ENCODE results near the gene SUDS3. TPM values are rescaled to one million over a fixed set of nuclear protein-coding genes. Genes with fewer than 3 reads are reported as not detected.

The SUDS3 gene
- total and polyA plus RNA-seq, 7 donors: 15.6 to 80.3 (median 54.2) TPM

DNA sequence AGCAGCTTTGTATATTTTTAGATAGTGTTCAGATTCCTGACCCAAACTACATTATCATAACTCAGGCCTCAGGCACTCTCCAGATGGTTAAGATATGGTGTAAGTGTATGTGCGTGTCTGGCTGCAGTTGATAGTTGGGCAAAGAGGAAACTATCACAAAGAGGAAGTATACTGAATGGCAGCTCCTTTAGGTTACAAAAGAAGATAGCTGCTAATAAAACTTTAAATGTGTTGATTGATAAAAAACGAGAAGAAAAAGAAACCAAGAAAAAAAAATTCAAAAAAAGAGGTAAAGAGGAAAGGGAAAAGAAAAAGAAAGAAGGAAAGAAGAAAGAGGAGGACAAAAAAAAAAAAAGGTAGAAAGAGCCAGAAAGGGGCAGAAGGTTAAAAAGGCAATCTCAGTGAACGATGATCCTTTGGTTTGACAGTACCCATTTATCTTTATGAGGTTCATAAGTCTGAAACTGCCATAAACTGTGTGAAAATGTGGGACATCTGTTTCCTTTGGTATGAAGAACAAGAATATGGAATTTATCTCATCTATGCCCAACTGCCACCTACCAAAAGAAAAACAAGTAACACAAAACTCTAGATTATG, 45.8 kb upstream of the SUDS3 start:
- DNase-seq: no peak
- 13 to 20% methylated on average over 3 of the region's 3 CpGs for WGBS, 2 donors
- H3K4me1 ChIP-seq: peaks cover 0 to 9% (median 3%) of the 10 kb centered on the region in 4 donors

DNA sequence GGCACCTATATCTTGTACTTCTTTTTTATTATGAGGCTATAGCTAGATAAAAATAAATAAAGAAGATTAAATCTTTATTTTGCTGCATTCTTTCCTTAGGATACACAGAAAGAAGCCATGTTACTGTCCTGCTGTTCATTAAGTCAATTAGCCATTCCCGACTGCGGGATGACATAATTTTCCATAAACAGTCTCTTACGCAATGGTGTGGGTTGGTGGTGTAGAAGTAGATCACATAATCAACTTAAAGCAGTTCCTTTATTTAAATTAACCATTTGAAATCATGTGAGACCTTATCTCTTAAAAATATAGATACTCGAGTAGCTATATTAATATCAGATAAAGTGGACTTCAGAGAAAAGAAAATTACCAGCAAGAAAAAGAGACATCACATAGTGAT, 43.8 kb upstream of the SUDS3 start:
- Histone ChIP-seq H3K9me3 (no peaks in the 10 kb centered on the region), H3K27ac (no peak overlapping the region), H3K4me3 (no peak overlapping the region), H3K36me3 (no peaks in the 10 kb centered on the region), H3K4me1 (peaks cover 0 to 17% (median 8%) of the 10 kb centered on the region in 4 donors), H3K27me3 (no peaks in the 10 kb centered on the region)
- TF ChIP-seq EP300 (IDR thresholded peaks at IDR 0.05) (no peak), POLR2A (IDR thresholded peaks at IDR 0.05) (no peak), POLR2AphosphoS5 (IDR thresholded peaks at IDR 0.05) (no peak)
- TF ChIP-seq, protein P1, sequence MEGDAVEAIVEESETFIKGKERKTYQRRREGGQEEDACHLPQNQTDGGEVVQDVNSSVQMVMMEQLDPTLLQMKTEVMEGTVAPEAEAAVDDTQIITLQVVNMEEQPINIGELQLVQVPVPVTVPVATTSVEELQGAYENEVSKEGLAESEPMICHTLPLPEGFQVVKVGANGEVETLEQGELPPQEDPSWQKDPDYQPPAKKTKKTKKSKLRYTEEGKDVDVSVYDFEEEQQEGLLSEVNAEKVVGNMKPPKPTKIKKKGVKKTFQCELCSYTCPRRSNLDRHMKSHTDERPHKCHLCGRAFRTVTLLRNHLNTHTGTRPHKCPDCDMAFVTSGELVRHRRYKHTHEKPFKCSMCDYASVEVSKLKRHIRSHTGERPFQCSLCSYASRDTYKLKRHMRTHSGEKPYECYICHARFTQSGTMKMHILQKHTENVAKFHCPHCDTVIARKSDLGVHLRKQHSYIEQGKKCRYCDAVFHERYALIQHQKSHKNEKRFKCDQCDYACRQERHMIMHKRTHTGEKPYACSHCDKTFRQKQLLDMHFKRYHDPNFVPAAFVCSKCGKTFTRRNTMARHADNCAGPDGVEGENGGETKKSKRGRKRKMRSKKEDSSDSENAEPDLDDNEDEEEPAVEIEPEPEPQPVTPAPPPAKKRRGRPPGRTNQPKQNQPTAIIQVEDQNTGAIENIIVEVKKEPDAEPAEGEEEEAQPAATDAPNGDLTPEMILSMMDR (IDR thresholded peaks at IDR 0.05): no peak
- intact Hi-C loops (cut with DNase I): no loop called here
- 82 to 87% methylated on average over 4 of the region's 4 CpGs for WGBS, 2 donors
- no peak for DNase-seq

More for the DNA sequence above, 45.8 kb upstream of the SUDS3 start:
- no peaks in the 10 kb centered on the region for H3K27me3 ChIP-seq
- no peak overlapping the region for H3K4me3 ChIP-seq
- no peaks in the 10 kb centered on the region for H3K9me3 ChIP-seq
- intact Hi-C loops (cut with DNase I): no loop called here
- no peak overlapping the region for H3K27ac ChIP-seq
- no peaks in the 10 kb centered on the region for H3K36me3 ChIP-seq
- TF ChIP-seq POLR2AphosphoS5 (IDR thresholded peaks at IDR 0.05): no peak
- TF ChIP-seq, protein P1 (IDR thresholded peaks at IDR 0.05): no peak
- TF ChIP-seq EP300 (IDR thresholded peaks at IDR 0.05): no peak
- no peak for TF ChIP-seq POLR2A (IDR thresholded peaks at IDR 0.05)

DNA sequence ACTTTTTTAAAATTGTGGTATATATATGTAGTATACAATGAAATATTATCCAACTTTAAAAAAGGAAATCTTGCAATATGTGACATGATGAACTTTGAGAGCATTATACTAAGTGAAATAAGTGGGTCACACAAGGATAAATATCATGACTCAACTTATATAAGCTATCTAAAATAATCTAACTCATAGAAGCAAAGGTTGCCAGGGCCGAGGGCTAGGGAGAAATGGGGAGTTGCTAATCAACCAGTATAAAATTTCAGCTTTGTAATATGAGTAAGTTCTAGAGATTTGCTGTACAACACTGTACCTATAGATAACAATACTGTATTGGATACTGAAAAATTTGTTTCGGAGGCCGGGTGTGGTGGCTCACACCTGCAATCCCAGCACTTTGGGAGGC, 42.1 kb upstream of the SUDS3 start:
- no peak for DNase-seq
- TF ChIP-seq POLR2AphosphoS5 (IDR thresholded peaks at IDR 0.05): no peak
- TF ChIP-seq POLR2A (IDR thresholded peaks at IDR 0.05): no peak
- TF ChIP-seq, protein P1 (IDR thresholded peaks at IDR 0.05): no peak
- no peak for TF ChIP-seq EP300 (IDR thresholded peaks at IDR 0.05)
- no peak overlapping the region for H3K27ac ChIP-seq
- H3K27me3 ChIP-seq: no peaks in the 10 kb centered on the region
- 93 to 94% methylated on average over 3 of the region's 3 CpGs for WGBS, 2 donors
- peaks cover 0 to 20% (median 8%) of the 10 kb centered on the region in 4 donors for H3K4me1 ChIP-seq
- no peak overlapping the region for H3K4me3 ChIP-seq
- intact Hi-C loops (cut with DNase I): no loop called here
- no peaks in the 10 kb centered on the region for H3K36me3 ChIP-seq
- H3K9me3 ChIP-seq: no peaks in the 10 kb centered on the region

DNA sequence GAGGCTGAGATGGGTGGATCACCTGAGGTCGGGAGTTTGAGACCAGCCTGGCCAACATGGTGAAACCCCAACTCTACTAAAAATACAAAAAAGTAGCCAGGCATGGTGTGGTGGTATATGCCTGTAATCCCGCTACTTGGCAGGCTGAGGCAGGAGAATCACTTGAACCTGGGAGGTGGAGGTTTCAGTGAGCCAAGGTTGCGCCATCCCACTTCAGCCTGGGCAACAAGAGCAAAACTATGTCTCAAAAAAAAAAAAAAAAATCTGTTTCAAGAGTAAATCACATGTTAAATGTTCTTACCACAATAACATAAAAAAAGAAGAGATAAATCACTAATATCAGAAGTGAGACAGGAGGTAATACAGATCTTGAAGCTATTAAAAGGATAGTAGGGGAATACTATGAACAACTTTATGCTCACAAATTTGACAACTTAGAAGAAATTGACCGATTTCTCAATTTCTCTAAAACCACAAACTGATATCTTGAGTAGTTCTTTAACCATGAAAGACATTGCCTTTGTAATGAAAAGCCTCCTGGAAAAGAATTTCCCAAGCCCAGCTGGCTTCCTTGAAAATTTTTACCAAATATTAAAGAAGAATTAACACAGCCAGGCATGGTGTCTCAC, 41.3 kb upstream of the SUDS3 start:
- Histone ChIP-seq H3K9me3 (no peaks in the 10 kb centered on the region), H3K27ac (no peak overlapping the region), H3K4me1 (peaks cover 0 to 16% (median 7%) of the 10 kb centered on the region in 4 donors), H3K36me3 (no peaks in the 10 kb centered on the region), H3K4me3 (no peak overlapping the region), H3K27me3 (no peaks in the 10 kb centered on the region)
- intact Hi-C loops (cut with DNase I): no loop called here
- DNase-seq: no peak
- WGBS, 2 donors: 89 to 99% methylated on average over 4 of the region's 4 CpGs
- TF ChIP-seq EP300 (IDR thresholded peaks at IDR 0.05) (no peak), POLR2AphosphoS5 (IDR thresholded peaks at IDR 0.05) (no peak), POLR2A (IDR thresholded peaks at IDR 0.05) (no peak)
- TF ChIP-seq, protein P1 (IDR thresholded peaks at IDR 0.05): no peak

All from sigmoid colon (tissue), 7 donors.